Cardiac fibroblast (primary cell): Measurements from ENCODE around the gene SVIL.

ENCODE experiments used
- DNase-seq, 2 donors: peaks; one replicate each; pipeline versions ENCODE4 v3.0.0 to v3.0.0-alpha.2; 2010; ENCODE audit warnings: low read depth in 2 of 2
- H3K4me3 ChIP-seq, 2 donors: replicated peaks in 1 of 2; 1 replicate in 1 of 2; 2 replicates in 1 of 2; pipeline ENCODE4 v1.5.1; 2011; ENCODE audit warnings: low read depth in 2 of 2, low read length in 2 of 2, mild to moderate bottlenecking in 2 of 2, moderate library complexity in 1 of 2
- CTCF ChIP-seq: IDR thresholded peaks from one replicate; pipeline ENCODE4 v1.5.1; 2011; ENCODE audit warnings: low read depth, mild to moderate bottlenecking, low read length, inconsistent platforms

Gene SVIL

GRCh38 chr10:29658984-29659965 lies 24.5 kb upstream of the SVIL start:
- no peak overlapping the region for H3K4me3 ChIP-seq
- TF ChIP-seq CTCF: peak; percentile 66

GRCh38 chr10:29657719-29658274 lies 23.0 kb upstream of the SVIL start:
- no peak for TF ChIP-seq CTCF
- H3K4me3 ChIP-seq: no peak overlapping the region
- no peak for DNase-seq

More at GRCh38 chr10:29658984-29659965, 24.5 kb upstream of the SVIL start:
- peak; percentile 97 to 100 for DNase-seq

GRCh38 chr10:29656451-29656992 lies 21.8 kb upstream of the SVIL start:
- H3K4me3 ChIP-seq: no peak overlapping the region
- DNase-seq: no peak
- TF ChIP-seq CTCF: no peak

GRCh38 chr10:29652192-29652591 lies 17.4 kb upstream of the SVIL start:
- no peak overlapping the region for H3K4me3 ChIP-seq
- no peak for TF ChIP-seq CTCF
- DNase-seq: no peak

- no peak for DNase-seq
- TF ChIP-seq CTCF: no peak
- H3K4me3 ChIP-seq: no peak overlapping the region
Observed at GRCh38 chr10:29651767-29652166, 17.0 kb upstream of the SVIL start.

- no peak overlapping the region for H3K4me3 ChIP-seq
- TF ChIP-seq CTCF: no peak
- no peak for DNase-seq
Observed at GRCh38 chr10:29650552-29650944, 15.8 kb upstream of the SVIL start.
